Mesendoderm (in vitro differentiated cells): ENCODE data around the gene HOXC6. TPM values are rescaled to one million over a fixed set of nuclear protein-coding genes. Genes with fewer than 3 reads are reported as not detected.
"Not testable (repeated sequence)": the region's sequence is repeated elsewhere in the genome, so short reads cannot be mapped to it uniquely, and the experiment has no call there.

Source experiments
- DNase-seq: peaks from one replicate; pipeline ENCODE4 v3.0.0; 2013
- H2AK5ac ChIP-seq: 2 replicates; pipeline ENCODE4 v1.6.1; 2013; ENCODE audit warnings: low read length, inconsistent platforms
- H2BK120ac ChIP-seq: 2 replicates; pipeline ENCODE4 v1.6.1; 2013; ENCODE audit warnings: low read depth, mild to moderate bottlenecking, low read length, moderate library complexity, mixed read lengths
- H2BK15ac ChIP-seq: replicated peaks from 2 replicates; pipeline ENCODE4 v1.6.1; 2013; ENCODE audit warnings: low read depth, mild to moderate bottlenecking, moderate library complexity
- H2BK5ac ChIP-seq: 2 replicates; pipeline ENCODE4 v1.6.1; 2013; ENCODE audit warnings: low read length, inconsistent platforms
- H3K18ac ChIP-seq: 2 replicates; pipeline ENCODE4 v1.6.1; 2013; ENCODE audit warnings: mild to moderate bottlenecking, low read length, mixed read lengths
- H3K23ac ChIP-seq: one replicate; pipeline ENCODE4 v1.6.1; 2013; ENCODE audit warnings: low read length
- H3K27ac ChIP-seq: 2 replicates; pipeline ENCODE4 v1.5.1; 2013; ENCODE audit warnings: low read depth, mild to moderate bottlenecking, inconsistent platforms, low read length, moderate library complexity
- H3K27me3 ChIP-seq: 2 replicates; pipeline ENCODE4 v1.6.1; 2013; ENCODE audit warnings: low read length, control low read depth, mild to moderate bottlenecking, inconsistent platforms; ENCODE audit not compliant: insufficient read depth, poor library complexity
- H3K36me3 ChIP-seq: 2 replicates; pipeline ENCODE4 v1.6.1; 2013; ENCODE audit warnings: low read length, inconsistent platforms; ENCODE audit not compliant: control insufficient read depth, insufficient read depth
- H3K4ac ChIP-seq: one replicate; pipeline ENCODE4 v1.6.1; 2013; ENCODE audit warnings: low read depth, mild to moderate bottlenecking, low read length, moderate library complexity
- H3K4me1 ChIP-seq: 2 replicates; pipeline ENCODE4 v1.6.1; 2013; ENCODE audit warnings: low read depth, low read length, inconsistent platforms; ENCODE audit not compliant: control insufficient read depth
- H3K4me2 ChIP-seq: 2 replicates; pipeline ENCODE4 v1.6.1; 2013; ENCODE audit warnings: low read length
- H3K4me3 ChIP-seq: 2 replicates; pipeline ENCODE4 v1.5.1; 2013; ENCODE audit warnings: mild to moderate bottlenecking, low read length
- H3K56ac ChIP-seq: one replicate; pipeline ENCODE4 v1.6.1; 2013; ENCODE audit warnings: low read length
- H3K79me1 ChIP-seq: 2 replicates; pipeline ENCODE4 v1.6.1; 2013; ENCODE audit warnings: low read length, inconsistent platforms
- H3K79me2 ChIP-seq: 2 replicates; pipeline ENCODE4 v1.6.1; 2013; ENCODE audit warnings: mild to moderate bottlenecking, low read length; ENCODE audit not compliant: control insufficient read depth, insufficient read depth
- H3K9ac ChIP-seq: 2 replicates; pipeline ENCODE4 v1.6.1; 2013; ENCODE audit warnings: low read length, inconsistent platforms
- H4K5ac ChIP-seq: one replicate; pipeline ENCODE4 v1.6.1; 2013; ENCODE audit warnings: low read length
- H4K8ac ChIP-seq: one replicate; pipeline ENCODE4 v1.6.1; 2013; ENCODE audit warnings: low read depth, mild to moderate bottlenecking, control low read depth, low read length, moderate library complexity
- WGBS: extraction: QIAGEN DNeasy Blood & Tissue Kit; methylation state at CpG from one replicate; pipeline ENCODE4 v1.1.7; 2013; ENCODE audit warnings: low lambda C conversion rate, missing lambda C conversion rate; ENCODE audit not compliant: insufficient coverage; ENCODE audit errors: extremely low coverage; 5-methylcytosine and 5-hydroxymethylcytosine counted together
- small RNA-seq: library from polyadenylated mRNA; stranded (forward); fragments of <200 nt; extraction: miRNeasy Mini kit (QIAGEN cat#:217004); gene quantifications from one replicate; pipeline ENCODE3, GENCODE V24; 2013; ENCODE audit not compliant: insufficient read depth

HOXC6 gene

DNA sequence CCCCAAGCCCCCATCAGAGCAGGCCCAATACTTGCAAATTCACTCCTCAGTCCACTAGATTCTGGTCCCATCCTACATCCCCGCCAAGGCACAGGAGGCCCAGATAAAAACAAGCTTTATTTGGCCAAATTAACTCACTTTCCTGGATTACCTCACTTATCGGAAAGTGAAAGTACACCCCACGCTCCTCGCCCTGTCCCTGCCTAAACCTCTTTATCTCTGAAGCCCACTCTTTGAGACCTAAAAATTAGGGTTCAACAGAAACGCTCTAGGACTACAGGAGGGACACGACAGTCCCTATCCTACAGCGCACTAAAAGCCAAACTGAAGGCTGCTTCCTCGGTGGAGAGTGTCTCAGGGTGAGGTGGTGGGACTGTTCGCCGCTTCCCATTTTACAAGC, 49.6 kb downstream of the HOXC6 start:
- H3K36me3 ChIP-seq, H3K23ac ChIP-seq, H3K9ac ChIP-seq, DNase-seq, H3K4ac ChIP-seq, H3K27ac ChIP-seq, H4K8ac ChIP-seq, H3K4me1 ChIP-seq, H2BK15ac ChIP-seq, H2BK5ac ChIP-seq, H3K18ac ChIP-seq, H4K5ac ChIP-seq, H2BK120ac ChIP-seq, H2AK5ac ChIP-seq, H3K56ac ChIP-seq, H3K4me2 ChIP-seq, H3K79me1 ChIP-seq, H3K79me2 ChIP-seq, H3K4me3 ChIP-seq: not testable (repeated sequence)
- peaks cover 38% of the 10 kb centered on the region for H3K27me3 ChIP-seq
- no CpG with 5 or more reads among the region's 10 CpGs for WGBS

DNA sequence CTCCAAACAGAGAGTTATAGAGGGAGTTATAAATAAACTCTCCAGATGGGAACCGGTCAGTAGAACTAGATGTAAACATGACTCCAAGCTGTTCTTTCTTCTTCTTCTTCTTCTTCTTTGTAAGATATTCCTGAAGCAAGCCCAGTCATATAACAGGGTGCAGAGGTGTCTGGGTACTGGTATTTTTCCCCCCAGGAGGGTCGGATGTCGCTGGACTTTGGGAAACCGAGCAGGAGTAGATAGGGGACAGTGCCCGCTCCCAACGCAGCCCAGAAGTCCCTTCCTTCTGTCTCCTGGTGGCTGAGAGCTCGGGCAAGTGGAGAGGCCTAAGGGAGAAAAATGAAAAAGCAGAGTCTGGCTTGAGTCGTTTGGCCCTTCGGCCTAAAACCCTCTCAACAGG, 50.9 kb downstream of the HOXC6 start:
- H3K36me3 ChIP-seq, H4K5ac ChIP-seq, H2BK5ac ChIP-seq, H3K56ac ChIP-seq, H3K4ac ChIP-seq, H3K18ac ChIP-seq, H3K4me2 ChIP-seq, H2AK5ac ChIP-seq, H3K79me1 ChIP-seq, H3K9ac ChIP-seq, H3K27ac ChIP-seq, H2BK15ac ChIP-seq, DNase-seq, H3K23ac ChIP-seq, H3K4me3 ChIP-seq, H3K4me1 ChIP-seq, H3K79me2 ChIP-seq, H2BK120ac ChIP-seq, H4K8ac ChIP-seq: not testable (repeated sequence)
- WGBS = no CpG with 5 or more reads among the region's 9 CpGs
- H3K27me3 ChIP-seq = peaks cover 46% of the 10 kb centered on the region

Small RNA genes within 50 kb of the gene (small RNA-seq; reads per million reads assigned to genes)
- gene HOXC5 (not detected), gene MIR196A2 (1.3 reads per million), gene MIR615 (not detected)
